ENCODE results near the gene WDR33.
"Not testable (repeated sequence)": the region's sequence is repeated elsewhere in the genome, so short reads cannot be mapped to it uniquely, and the experiment has no call there.

WDR33 gene

GRCh38 chr2:127810619-127811396 is at the start of gene WDR33:
Gene WDR33, minus strand, starts transcription at chr2:127811171. Its CDS starts 40,190 bp downstream, at chr2:127770981.
- peak; percentile 94 for DNase-seq

DNA sequence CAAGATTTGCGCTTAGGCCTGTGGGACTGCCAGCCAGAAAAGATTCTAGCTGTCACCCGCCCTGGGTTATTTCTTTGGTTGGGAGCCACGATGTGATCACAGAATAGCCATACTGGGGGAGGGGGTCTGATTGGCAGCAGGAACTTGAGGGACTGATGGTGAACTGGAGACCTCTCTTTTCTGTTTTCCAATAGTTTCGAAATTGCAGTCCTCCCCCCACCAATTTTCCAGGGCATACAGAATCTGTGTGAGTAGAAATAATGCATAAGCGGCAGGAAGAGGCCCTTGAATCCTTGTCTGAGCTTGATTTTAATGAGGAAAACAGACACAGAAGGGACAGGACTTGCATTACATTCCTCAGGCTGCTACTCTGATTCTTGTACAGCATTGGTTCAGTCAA is 49.2 kb upstream of the WDR33 start:
- DNase-seq: peak; percentile 54

GRCh38 chr2:127859712-127860085 is 48.7 kb upstream of the WDR33 start:
- peak; percentile 49 for DNase-seq

DNA sequence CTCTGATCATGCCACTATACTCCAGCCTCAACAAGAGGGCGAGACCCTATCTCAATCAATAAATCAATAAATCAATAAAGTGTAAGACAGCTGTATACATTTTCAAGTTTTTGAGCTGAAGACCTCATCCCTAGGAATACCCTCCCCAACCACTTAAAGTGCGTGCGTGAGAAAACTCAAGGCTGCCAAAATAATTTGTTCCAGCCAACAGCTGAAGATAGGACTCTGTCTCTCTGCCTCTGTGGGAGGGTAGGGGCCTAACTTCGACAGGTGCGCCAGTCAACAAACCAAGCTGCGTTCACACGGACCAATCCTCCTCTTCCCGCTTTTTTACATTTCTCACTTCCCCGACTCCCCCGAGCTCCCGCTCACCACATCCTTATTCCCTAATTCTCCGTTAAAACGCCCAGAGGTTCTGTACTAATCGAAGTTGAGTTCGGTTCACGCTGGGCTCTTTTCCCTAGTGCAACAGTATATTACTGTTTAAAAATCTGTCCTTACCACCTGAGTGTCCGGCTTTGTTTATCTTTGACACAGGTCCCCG is 46.4 kb upstream of the WDR33 start:
- peak; percentile 41 for DNase-seq

DNA sequence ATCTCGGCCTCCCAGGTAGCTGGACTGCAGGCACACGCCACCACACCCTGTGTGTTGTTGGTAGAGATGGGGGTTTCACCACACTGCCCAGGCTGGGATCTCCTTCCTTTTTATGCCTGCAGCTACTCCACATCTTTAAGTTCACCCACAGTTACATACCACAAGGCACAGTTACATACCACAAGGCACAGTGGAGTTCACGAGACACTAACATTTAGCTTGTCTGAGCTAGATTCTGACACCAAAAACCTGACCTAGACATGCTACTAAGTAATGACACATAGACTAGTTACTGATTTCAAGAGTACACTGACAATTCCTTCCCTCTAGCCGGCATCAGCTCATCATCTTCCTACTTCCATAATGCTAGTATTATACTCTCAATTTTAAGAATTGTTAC is 42.7 kb upstream of the WDR33 start:
- no peak for DNase-seq

- DNase-seq: no peak
Measured at GRCh38 chr2:127852388-127852787, 41.4 kb upstream of the WDR33 start.

- DNase-seq: no peak
Measured at GRCh38 chr2:127847931-127848330, 37.0 kb upstream of the WDR33 start.

GRCh38 chr2:127844973-127845372 is 34.0 kb upstream of the WDR33 start:
- no peak for DNase-seq

GRCh38 chr2:127843677-127844076 is 32.7 kb upstream of the WDR33 start:
- DNase-seq: no peak

GRCh38 chr2:127841466-127842178 is 30.7 kb upstream of the WDR33 start:
- no peak for DNase-seq

DNA sequence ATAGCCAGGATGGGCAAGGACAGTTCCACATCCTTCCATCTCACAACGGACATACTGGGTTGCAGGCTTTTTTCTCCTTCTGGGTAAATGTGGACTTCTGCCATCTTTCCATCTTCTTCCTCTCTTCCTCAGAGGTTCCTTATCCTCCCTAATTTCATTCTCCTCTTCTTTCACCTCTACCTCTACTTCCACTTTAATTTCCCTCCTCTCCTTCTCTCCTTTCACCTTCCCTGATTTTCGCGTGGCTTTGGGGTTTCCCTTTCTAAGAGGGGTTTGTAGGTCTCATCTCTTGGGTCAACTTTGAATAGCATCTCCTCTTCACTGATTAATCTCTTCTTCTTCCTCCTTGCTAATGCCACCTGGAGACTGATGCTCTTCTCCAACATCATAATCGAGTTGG is 29.9 kb upstream of the WDR33 start:
- no peak for DNase-seq

GRCh38 chr2:127834951-127835350 is 24.0 kb upstream of the WDR33 start:
- DNase-seq: no peak

GRCh38 chr2:127829845-127830246 is 18.9 kb upstream of the WDR33 start:
- DNase-seq: peak; percentile 19

GRCh38 chr2:127826708-127827107 is 15.7 kb upstream of the WDR33 start:
- DNase-seq: not testable (repeated sequence)

DNA sequence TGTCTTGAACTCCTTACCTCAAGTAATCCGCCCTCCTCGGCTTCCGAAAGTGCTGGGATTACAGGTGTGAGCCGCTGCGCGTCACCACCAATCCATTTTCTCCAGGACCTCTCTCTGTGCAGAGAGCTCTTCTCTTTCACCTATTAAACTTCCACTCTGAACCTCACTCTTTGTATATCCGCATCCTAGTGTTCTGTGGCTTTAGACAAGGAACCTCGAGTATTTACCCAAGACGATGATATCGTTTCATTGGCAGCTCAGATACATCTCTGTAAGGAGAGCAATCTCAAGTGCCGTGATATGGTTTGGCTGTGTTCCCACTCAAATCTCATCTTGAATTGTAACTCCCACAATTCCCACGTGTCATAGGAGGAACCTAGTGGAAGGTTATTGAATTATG is 15.1 kb upstream of the WDR33 start:
- DNase-seq: no peak

- no peak for DNase-seq
Measured at GRCh38 chr2:127820080-127820668, 9.2 kb upstream of the WDR33 start.

GRCh38 chr2:127818794-127819425 is 7.9 kb upstream of the WDR33 start:
- DNase-seq: no peak

DNA sequence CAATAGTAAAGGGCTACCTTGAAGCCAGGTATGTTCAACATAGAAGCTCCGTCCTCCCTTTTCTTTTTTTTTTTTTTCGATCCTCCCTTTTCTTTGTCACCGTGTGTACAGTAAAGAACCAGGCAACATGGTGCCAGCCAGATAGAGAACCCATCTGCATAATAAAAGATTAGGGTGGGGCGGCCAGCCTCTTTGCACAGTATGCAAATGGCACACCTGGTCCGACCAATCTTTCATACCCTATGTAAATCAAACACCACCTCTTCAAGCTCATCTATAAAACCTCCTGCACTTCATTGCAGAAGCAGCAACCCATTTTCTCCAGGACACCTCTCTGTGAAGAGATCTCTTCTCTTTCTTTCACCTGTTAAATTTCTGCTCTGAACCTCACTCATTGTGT is 7.3 kb upstream of the WDR33 start:
- DNase-seq: no peak

GRCh38 chr2:127814677-127815076 is 3.7 kb upstream of the WDR33 start:
- DNase-seq: no peak

DNA sequence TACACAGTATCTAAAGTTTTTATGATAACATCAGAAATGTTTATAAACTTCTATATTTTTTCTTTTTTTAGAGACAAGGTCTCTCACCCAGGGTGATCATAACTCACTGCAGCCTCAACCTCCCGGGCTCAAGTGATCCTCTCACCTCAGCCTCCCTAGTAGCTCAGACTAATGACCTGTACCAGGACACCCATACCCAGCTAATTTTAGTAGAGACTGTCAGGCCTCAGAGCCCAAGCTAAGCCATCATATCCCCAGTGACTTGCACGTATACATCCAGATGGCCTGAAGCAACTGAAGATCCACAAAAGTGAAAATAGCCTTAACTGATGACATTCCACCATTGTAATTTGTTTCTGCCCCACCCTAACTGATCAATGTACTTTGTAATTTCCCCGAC is 1.5 kb upstream of the WDR33 start:
- not testable (repeated sequence) for DNase-seq

GRCh38 chr2:127811397-127812321 is 688 bp upstream of the WDR33 start:
- no peak for DNase-seq

DNA sequence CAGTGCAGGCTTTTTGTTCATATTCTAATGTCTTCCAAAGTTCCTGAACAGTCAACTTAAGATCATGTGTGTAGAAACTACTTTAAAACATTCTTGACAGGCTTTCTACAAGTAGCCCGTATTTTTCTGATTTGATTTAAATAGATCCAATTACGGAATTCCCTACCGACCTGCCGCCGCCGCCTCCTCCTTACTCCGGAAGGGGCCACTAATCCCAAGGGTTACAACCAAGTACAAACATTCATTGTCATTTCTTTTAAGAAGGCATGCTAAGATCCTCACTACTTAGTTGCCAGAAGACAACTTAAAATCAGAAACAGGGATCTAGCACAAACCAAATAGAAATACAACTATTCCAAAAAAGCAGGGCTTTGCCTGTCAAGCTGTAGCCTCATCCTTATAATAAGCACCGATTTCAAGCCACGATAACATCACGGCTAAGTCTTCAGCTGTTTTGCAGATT is 784 bp downstream of the WDR33 start:
- no peak for DNase-seq

All from right hindlimb (tissue), 1 donor.